HepG2 (cell line): ENCODE measurements around the gene ARHGAP30. TPM values are rescaled to one million over a fixed set of nuclear protein-coding genes. Genes with fewer than 3 reads are reported as not detected.

ENCODE experiments used
- ATAC-seq: fragments of 200-7000 bp; cut with Tn5 transposase; 3 replicates; pipeline ENCODE4 v1.9.1; 2020; ENCODE audit warnings: mild to moderate bottlenecking, moderate library complexity
- BruUV-seq: library from RNA; stranded (reverse); fragments of 400-500 nt; replicated peaks from 2 replicates; lab custom pipeline; 2021; lab: Mats Ljungman, UMichigan
- CTCF ChIA-PET: fragments of 300-600 bp; formaldehyde crosslinking; extraction: SDS; loops from one replicate; lab custom pipeline; 2021; ENCODE audit warnings: low total read pairs, inconsistent platforms, low intra/inter-chr PET ratio; lab: Yijun Ruan, JAX
- POLR2A ChIA-PET: fragments of 350-600 bp; sonication (Branson Sonifier 250); formaldehyde crosslinking; loops from one replicate; lab custom pipeline; 2020; ENCODE audit warnings: antibody characterized with exemption, inconsistent platforms; lab: Yijun Ruan, JAX
- DNase-seq: peaks from one replicate; pipeline ENCODE4 v3.0.0-alpha.2; 2015; ENCODE audit warnings: low spot score
- FAIRE-seq: peaks from 3 replicates; lab custom pipeline; 2011; peaks lifted over from hg19 to GRCh38; lab: Jason Lieb, UNC
- H2AFZ ChIP-seq: one replicate; pipeline ENCODE4 v1.6.1; 2011; ENCODE audit warnings: low read length, inconsistent platforms
- H3K27ac ChIP-seq: fragments of 300-600 bp; 3 replicates; pipeline ENCODE4 v1.8.0; 2011; ENCODE audit warnings: mixed run types, mild to moderate bottlenecking, mixed read lengths, low read length, inconsistent platforms; ENCODE audit not compliant: insufficient read depth; ENCODE audit errors: extremely low read length
- H3K27me3 ChIP-seq, 2 experiments: fragments of 200-600 bp in 1 of 2; 2 replicates in 1 of 2; 3 replicates in 1 of 2; pipeline versions ENCODE4 v1.6.0 to v1.8.0; 2011; ENCODE audit warnings: low read length in 2 of 2, mild to moderate bottlenecking in 2 of 2, moderate library complexity in 2 of 2, inconsistent platforms in 1 of 2; ENCODE audit not compliant: insufficient read depth in 2 of 2, control insufficient read depth in 1 of 2
- H3K36me3 ChIP-seq, 2 experiments: fragments of 200-600 bp in 1 of 2; replicated peaks in 1 of 2; 2 replicates in 1 of 2; 3 replicates in 1 of 2; pipeline versions ENCODE4 v1.5.1 to v1.8.0; 2011; ENCODE audit warnings: low read length in 2 of 2, inconsistent platforms in 1 of 2; ENCODE audit not compliant: insufficient read depth in 2 of 2, control insufficient read depth in 1 of 2
- H3K4me1 ChIP-seq: 2 replicates; pipeline ENCODE4 v1.5.1; 2012; ENCODE audit warnings: low read length, inconsistent platforms; ENCODE audit not compliant: insufficient read depth
- H3K4me2 ChIP-seq: 2 replicates; pipeline ENCODE4 v1.6.0; 2011; ENCODE audit warnings: low read depth, low read length, inconsistent platforms
- H3K4me3 ChIP-seq, 3 experiments: fragments of 200-600 bp in 1 of 3; sonication (generic), shearing (Covaris generic) in 1 of 3; replicated peaks in 1 of 3; 2 replicates each; pipeline ENCODE4 v1.5.1; 2011 to 2016; ENCODE audit warnings: low read length in 3 of 3, inconsistent platforms in 2 of 3, low read depth in 2 of 3, mild to moderate bottlenecking in 2 of 3, control low read depth in 1 of 3, mixed read lengths in 1 of 3; ENCODE audit not compliant: insufficient read depth in 1 of 3
- H3K79me2 ChIP-seq: one replicate; pipeline ENCODE4 v1.6.1; 2011; ENCODE audit warnings: low read length, inconsistent platforms; ENCODE audit not compliant: insufficient read depth
- H3K9ac ChIP-seq: 2 replicates; pipeline ENCODE4 v1.6.0; 2011; ENCODE audit warnings: mild to moderate bottlenecking, low read depth, low read length, inconsistent platforms; ENCODE audit not compliant: insufficient read depth
- H3K9me3 ChIP-seq: 2 replicates; pipeline ENCODE4 v1.5.1; 2012; ENCODE audit warnings: mild to moderate bottlenecking, low read length
- H4K20me1 ChIP-seq: 2 replicates; pipeline ENCODE4 v1.6.0; 2011; ENCODE audit warnings: inconsistent platforms, mild to moderate bottlenecking, low read length, moderate library complexity; ENCODE audit not compliant: insufficient read depth
- FOXP1 ChIP-seq, 2 experiments: fragments of 450-650 bp in 1 of 2; IDR thresholded peaks; 2 replicates each; pipeline ENCODE4 v1.6.1; 2017 to 2018; ENCODE audit warnings: antibody characterized with exemption in 1 of 2
- NCOA1 ChIP-seq: sonication (generic); formaldehyde crosslinking; IDR thresholded peaks from 2 replicates; pipeline ENCODE4 v1.9.0; 2021; ENCODE audit warnings: missing genetic modification reagents
- NFE2L1 ChIP-seq: sonication (generic); formaldehyde crosslinking; IDR thresholded peaks from 2 replicates; pipeline ENCODE4 v1.4.0; 2020; ENCODE audit warnings: missing genetic modification reagents, mild to moderate bottlenecking, borderline replicate concordance
- NFIC ChIP-seq: IDR thresholded peaks from 2 replicates; pipeline ENCODE4 v1.6.1; 2012; ENCODE audit warnings: mild to moderate bottlenecking, low read length, inconsistent platforms
- RBFOX2 ChIP-seq: fragments of 200-400 bp; formaldehyde crosslinking; IDR thresholded peaks from 2 replicates; pipeline ENCODE4 v1.6.1; 2017; ENCODE audit warnings: low read depth, mild to moderate bottlenecking, low read length
- ZC3H4 ChIP-seq: sonication (generic); formaldehyde crosslinking; IDR thresholded peaks from 2 replicates; pipeline ENCODE4 v1.4.0; 2020; ENCODE audit warnings: missing genetic modification reagents, borderline replicate concordance
- ZNF143 ChIP-seq: sonication (generic); formaldehyde crosslinking; IDR thresholded peaks from 2 replicates; pipeline ENCODE4 v1.4.0; 2020; ENCODE audit warnings: missing genetic modification reagents
- ZNF329 ChIP-seq: sonication (generic); formaldehyde crosslinking; IDR thresholded peaks from 2 replicates; pipeline ENCODE4 v1.9.0; 2021; ENCODE audit warnings: low read depth, mild to moderate bottlenecking, missing genetic modification reagents
- ZNF383 ChIP-seq: sonication (generic); formaldehyde crosslinking; IDR thresholded peaks from 2 replicates; pipeline ENCODE4 v1.4.0; 2020; ENCODE audit warnings: missing genetic modification reagents, mild to moderate bottlenecking, borderline replicate concordance
- ZNF441 ChIP-seq: sonication (generic); formaldehyde crosslinking; IDR thresholded peaks from 2 replicates; pipeline ENCODE4 v1.7.0; 2021; ENCODE audit warnings: missing genetic modification reagents, borderline replicate concordance
- ZNF564 ChIP-seq: sonication (generic); formaldehyde crosslinking; IDR thresholded peaks from 2 replicates; pipeline ENCODE4 v1.8.1; 2023; ENCODE audit warnings: mild to moderate bottlenecking, missing genetic modification reagents
- in situ Hi-C: cut with HindIII; loops from 2 replicates; pipeline ENCODE4 v1.10.0; 2017; ENCODE audit warnings: low pct_unique_long_range_greater_than_20kb; ENCODE audit not compliant: extremely low pct_ligation_motif_present
- intact Hi-C: fragments of 100-400 bp; cut with micrococcal nuclease; formaldehyde crosslinking; loops from one replicate; pipeline ENCODE4 v1.10.0; 2022; ENCODE audit not compliant: unreplicated experiment
- polyA plus RNA-seq, 8 experiments: library from polyadenylated mRNA; depleted of rRNA in 3 of 8; stranded (reverse) in 7 of 8; unstranded in 1 of 8; fragments of >200 nt; fragmentation: Illumina TruSeq in 4 of 8; extraction: Trizol in 4 of 8; gene quantifications; 2 replicates each; pipeline versions ENCODE4 v1.2.1 to v1.2.3, GENCODE V29; 2011 to 2016; ENCODE audit warnings: low read depth in 4 of 8, missing spikeins in 1 of 8, mixed read lengths in 1 of 8; ENCODE audit not compliant: insufficient read depth in 1 of 8
- total RNA-seq, 5 experiments: library from RNA; depleted of rRNA; stranded (reverse); fragments of >200 nt; fragmentation: Illumina TruSeq; extraction: Trizol; gene quantifications; 2 replicates each; pipeline ENCODE4 v1.2.3, GENCODE V29; 2016; ENCODE audit warnings: low read depth in 1 of 5

The ARHGAP30 gene
- total and polyA plus RNA-seq, 2 of the 13 experiments (the other 11 are each of a cell fraction or from before 2014, with no cell fraction given), result 0.13 to 0.20 TPM

DNA sequence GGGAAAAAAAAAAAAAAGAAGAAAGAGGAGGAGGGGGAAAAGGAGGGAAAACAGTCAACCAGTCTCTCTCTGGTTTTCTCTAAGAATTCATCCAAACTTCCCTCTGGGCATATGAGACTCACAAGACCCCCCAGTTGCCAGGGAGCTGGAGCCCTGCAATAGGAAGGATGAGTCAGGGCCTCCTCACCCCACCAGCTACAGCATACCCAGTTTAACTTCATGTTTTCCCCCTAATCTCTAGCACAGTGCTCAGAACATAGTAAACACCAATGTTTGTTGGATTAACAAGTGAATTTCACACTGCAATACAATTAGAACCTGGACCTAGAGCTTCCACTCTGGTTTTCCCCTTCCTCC, 56.6 kb downstream of the ARHGAP30 start:
- Histone ChIP-seq H3K27ac (peak overlapping the region; percentile 91), H3K36me3 (no peaks in the 10 kb centered on the region), H3K4me3 (peak overlapping the region; percentile 44 to 65 (median 51)), H3K4me2 (peak overlapping the region; percentile 88), H3K9me3 (no peaks in the 10 kb centered on the region), H3K27me3 (no peaks in the 10 kb centered on the region), H3K79me2 (peaks cover 55% of the 10 kb centered on the region), H4K20me1 (no peaks in the 10 kb centered on the region), H2AFZ (no peak overlapping the region), H3K9ac (peak overlapping the region; percentile 69), H3K4me1 (peaks cover 52% of the 10 kb centered on the region)
- POLR2A ChIA-PET, result interaction anchor here (0.9 to 2.8 kb wide), 15 partner anchors 9 to 189 kb away, joined by 3 to 38 read pairs (median 4); partner anchors contain the start of genes DEDD, F11R, NDUFS2 and NIT1
- no peak for DNase-seq
- TF ChIP-seq NCOA1 (CRISPR knock-in tag) (0 out of 2 replicates have a peak, but pooled peaks have one; percentile 22), ZNF441 (CRISPR knock-in tag) (no peak), ZNF329 (0 out of 2 replicates have a peak, but pooled peaks have one; percentile 12), ZC3H4 (CRISPR knock-in tag) (no peak), NFIC (no peak), ZNF564 (CRISPR knock-in tag) (no peak), NFE2L1 (CRISPR knock-in tag) (no peak), FOXP1 (IDR thresholded peaks at IDR 0.05) (no peak), FOXP1 (CRISPR knock-in tag; IDR thresholded peaks at IDR 0.05) (no peak), ZNF383 (CRISPR knock-in tag) (no peak), RBFOX2 (0 out of 2 replicates have a peak, but pooled peaks have one; percentile 1), ZNF143 (CRISPR knock-in tag) (no peak)
- in situ Hi-C loops (no loop called here), intact Hi-C loops (loop anchor here (1.0 kb wide), 1 partner anchor 8 kb away; the partner anchor contains the start of gene F11R)
- CTCF ChIA-PET, result no interaction called here
- FAIRE-seq, result no peak
- peak; percentile 8; the same call in 2 of the 3 replicates for ATAC-seq
- BruUV-seq, result TSS peak; percentile 59
